Choroid plexus epithelial cell (primary cell): Measurements from ENCODE around the gene TFE3.

Experiments used
- DNase-seq: peaks from one replicate; pipeline ENCODE4 v3.0.0-alpha.2; 2010; ENCODE audit warnings: low read depth
- H3K4me3 ChIP-seq: 2 replicates; pipeline ENCODE4 v1.5.1; 2011; ENCODE audit warnings: low read depth, mild to moderate bottlenecking, control low read depth, low read length, moderate library complexity
- TF ChIP-seq, protein P1 (sequence below): conservative IDR thresholded peaks from 2 replicates; pipeline ENCODE4 v1.5.1; 2011; ENCODE audit warnings: low read depth, mild to moderate bottlenecking, control low read depth, inconsistent platforms, low read length, moderate library complexity

TFE3 gene

DNA sequence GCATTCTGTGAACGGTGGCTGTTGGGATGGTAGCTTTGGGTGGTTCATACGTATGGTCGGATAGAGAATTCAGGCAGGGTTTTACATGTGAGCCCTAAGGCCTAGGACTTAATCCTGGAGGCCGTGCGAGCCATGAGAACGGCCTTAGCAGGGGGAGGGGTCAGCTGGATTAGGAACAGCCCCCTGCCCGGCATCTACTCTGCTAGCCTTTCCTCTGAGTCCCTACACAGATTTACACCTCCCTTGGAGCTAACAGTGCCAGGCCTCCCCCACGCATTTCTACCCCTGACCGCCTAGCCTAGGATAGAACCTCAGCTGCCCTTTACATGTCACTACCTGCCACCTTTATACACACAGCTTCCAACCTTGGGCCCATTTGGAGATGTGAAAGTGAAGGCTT is 23.5 kb upstream of the TFE3 start:
- H3K4me3 ChIP-seq = no peak overlapping the region
- no peak for DNase-seq
- TF ChIP-seq, protein P1, sequence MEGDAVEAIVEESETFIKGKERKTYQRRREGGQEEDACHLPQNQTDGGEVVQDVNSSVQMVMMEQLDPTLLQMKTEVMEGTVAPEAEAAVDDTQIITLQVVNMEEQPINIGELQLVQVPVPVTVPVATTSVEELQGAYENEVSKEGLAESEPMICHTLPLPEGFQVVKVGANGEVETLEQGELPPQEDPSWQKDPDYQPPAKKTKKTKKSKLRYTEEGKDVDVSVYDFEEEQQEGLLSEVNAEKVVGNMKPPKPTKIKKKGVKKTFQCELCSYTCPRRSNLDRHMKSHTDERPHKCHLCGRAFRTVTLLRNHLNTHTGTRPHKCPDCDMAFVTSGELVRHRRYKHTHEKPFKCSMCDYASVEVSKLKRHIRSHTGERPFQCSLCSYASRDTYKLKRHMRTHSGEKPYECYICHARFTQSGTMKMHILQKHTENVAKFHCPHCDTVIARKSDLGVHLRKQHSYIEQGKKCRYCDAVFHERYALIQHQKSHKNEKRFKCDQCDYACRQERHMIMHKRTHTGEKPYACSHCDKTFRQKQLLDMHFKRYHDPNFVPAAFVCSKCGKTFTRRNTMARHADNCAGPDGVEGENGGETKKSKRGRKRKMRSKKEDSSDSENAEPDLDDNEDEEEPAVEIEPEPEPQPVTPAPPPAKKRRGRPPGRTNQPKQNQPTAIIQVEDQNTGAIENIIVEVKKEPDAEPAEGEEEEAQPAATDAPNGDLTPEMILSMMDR = no peak

GRCh38 chrX:49066278-49066677 is 23.1 kb upstream of the TFE3 start:
- TF ChIP-seq, protein P1 = no peak
- H3K4me3 ChIP-seq = no peak overlapping the region
- no peak for DNase-seq

DNA sequence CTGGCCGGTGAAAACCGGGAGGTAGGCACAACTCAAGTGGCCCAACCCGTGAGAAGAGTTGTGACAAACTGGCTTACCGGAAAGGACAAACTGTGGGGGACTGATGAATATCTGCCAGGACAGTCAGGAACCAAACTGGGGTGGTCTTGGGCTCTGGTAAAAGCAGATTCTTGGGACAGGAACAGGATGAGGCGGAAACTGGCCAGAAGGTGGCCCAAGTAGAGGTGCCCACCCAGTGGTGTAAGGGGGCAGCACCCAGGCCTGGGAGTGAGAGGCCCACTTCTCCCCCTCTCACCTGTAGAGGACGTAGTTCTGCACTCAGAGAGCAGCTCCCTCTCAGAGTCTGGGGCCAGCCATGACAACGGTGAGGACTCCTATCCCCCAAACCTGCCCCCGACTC is 21.6 kb upstream of the TFE3 start:
- TF ChIP-seq, protein P1 = no peak
- no peak for DNase-seq
- H3K4me3 ChIP-seq = no peak overlapping the region

DNA sequence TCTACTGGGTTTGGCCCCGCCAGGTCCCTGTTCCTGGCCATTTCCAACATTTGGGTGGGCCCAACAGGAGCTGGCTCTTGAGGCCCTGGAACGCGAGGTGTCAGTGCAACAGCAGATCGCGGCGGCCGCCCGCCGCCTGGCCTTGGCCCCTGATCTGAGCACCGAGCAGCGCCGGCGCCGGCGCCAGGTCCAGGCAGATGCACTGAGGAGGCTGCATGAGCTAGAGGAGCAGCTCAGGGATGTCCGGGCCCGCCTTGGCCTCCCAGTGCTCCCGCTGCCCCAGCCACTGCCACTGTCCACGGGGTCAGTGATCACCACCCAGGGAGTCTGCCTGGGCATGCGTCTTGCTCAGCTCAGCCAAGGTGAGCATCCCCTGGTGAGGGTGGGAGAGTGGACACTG is 21.1 kb upstream of the TFE3 start:
- H3K4me3 ChIP-seq = no peak overlapping the region
- TF ChIP-seq, protein P1 = no peak
- no peak for DNase-seq

DNA sequence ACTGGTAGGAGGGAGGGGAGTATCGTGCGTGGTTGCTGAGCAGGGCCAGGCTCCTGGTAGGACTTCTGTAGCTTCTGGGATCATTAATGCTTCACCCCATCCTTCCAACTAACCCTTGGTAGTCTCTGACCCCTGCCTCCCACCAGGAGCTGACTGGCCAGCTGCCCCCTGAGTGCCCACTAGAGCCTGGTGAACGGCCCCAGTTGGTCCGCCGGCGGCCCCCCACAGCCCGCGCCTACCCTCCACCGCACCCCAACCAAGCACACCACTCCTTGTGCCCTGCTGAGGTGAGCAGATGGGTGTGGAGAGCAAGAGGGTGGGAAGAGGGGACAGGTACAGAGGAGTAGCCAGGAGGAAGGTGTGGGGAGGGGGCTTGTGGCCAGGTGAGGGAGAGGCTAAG is 20.6 kb upstream of the TFE3 start:
- DNase-seq = no peak
- H3K4me3 ChIP-seq = no peak overlapping the region
- TF ChIP-seq, protein P1 = no peak

- TF ChIP-seq, protein P1 = no peak
- no peak for DNase-seq
- H3K4me3 ChIP-seq = no peak overlapping the region
Observed at GRCh38 chrX:49061916-49062315, 18.8 kb upstream of the TFE3 start.

GRCh38 chrX:49061490-49061889 is 18.3 kb upstream of the TFE3 start:
- no peak overlapping the region for H3K4me3 ChIP-seq
- TF ChIP-seq, protein P1 = no peak
- DNase-seq = no peak
